HTR-8/SVneo (cell line): ENCODE results near the gene SLC22A12.
A peak's percentile ranks its signal among the peaks of the same experiment; 100 is the strongest.

Experiments used
- DNase-seq: peaks from one replicate; pipeline ENCODE4 v3.0.0; 2011; ENCODE audit warnings: low spot score, mixed read lengths; ENCODE audit not compliant: insufficient read length
- FAIRE-seq: peaks from 2 replicates; lab custom pipeline; 2011; peaks lifted over from hg19 to GRCh38; lab: Jason Lieb, UNC

SLC22A12 gene

GRCh38 chr11:64641596-64642417 is 50.8 kb downstream of the SLC22A12 start:
- no peak for DNase-seq
- no peak for FAIRE-seq

GRCh38 chr11:64642418-64642735 is 51.4 kb downstream of the SLC22A12 start:
- no peak for DNase-seq
- no peak for FAIRE-seq

GRCh38 chr11:64642871-64643255 is 51.8 kb downstream of the SLC22A12 start:
- DNase-seq = no peak
- no peak for FAIRE-seq

GRCh38 chr11:64643256-64643881 is 52.3 kb downstream of the SLC22A12 start:
- no peak for FAIRE-seq
- DNase-seq = no peak

GRCh38 chr11:64643920-64644646 is 53.1 kb downstream of the SLC22A12 start:
- DNase-seq = no peak
- no peak for FAIRE-seq

- FAIRE-seq = no peak
These were observed 53.7 kb downstream of the SLC22A12 start for GRCh38 chr11:64644647-64645275.

GRCh38 chr11:64647019-64647779 is 56.2 kb downstream of the SLC22A12 start:
- FAIRE-seq = no peak
- no peak for DNase-seq

More at GRCh38 chr11:64644647-64645275, 53.7 kb downstream of the SLC22A12 start:
- DNase-seq = no peak

GRCh38 chr11:64648551-64648950 is 57.5 kb downstream of the SLC22A12 start:
- FAIRE-seq (no peak), DNase-seq (no peak)

- no peak for FAIRE-seq
- DNase-seq = peak; percentile 35
These were observed 58.3 kb downstream of the SLC22A12 start for GRCh38 chr11:64649291-64649697.

GRCh38 chr11:64650923-64651523 is 60.0 kb downstream of the SLC22A12 start:
- no peak for FAIRE-seq
- DNase-seq = peak; percentile 41
